ENCODE data around the gene PARD3B.

PARD3B gene

DNA sequence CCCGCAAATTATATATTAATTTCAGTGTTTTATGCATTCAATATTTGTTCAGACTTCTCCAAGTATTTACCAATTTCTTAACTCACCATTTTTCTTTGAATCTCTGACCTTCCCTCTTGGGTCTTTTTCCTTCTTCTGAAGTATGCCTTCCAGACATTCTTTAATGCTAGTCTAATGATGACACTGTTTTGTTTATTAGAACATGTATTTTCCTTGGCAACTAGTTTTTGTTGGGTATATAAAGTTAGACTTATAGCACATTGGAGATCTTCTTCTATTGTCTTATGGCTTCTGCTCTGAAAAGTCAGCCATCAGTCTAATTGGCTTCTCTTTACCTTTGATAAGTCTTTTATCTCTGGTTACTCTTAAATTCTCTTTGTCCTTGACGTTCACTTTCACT, 713.8 kb downstream of the PARD3B start:
- no peak overlapping the region for H3K27ac Mint-ChIP-seq
- H3K9me3 Mint-ChIP-seq: peaks cover 5 to 9% of the 10 kb centered on the region in 2 donors
- no peaks in the 10 kb centered on the region for H3K4me1 Mint-ChIP-seq
- no peak overlapping the region for H3K4me3 Mint-ChIP-seq
- DNase-seq (no peak), ATAC-seq (no peak)
- no peaks in the 10 kb centered on the region for H3K27me3 Mint-ChIP-seq

DNA sequence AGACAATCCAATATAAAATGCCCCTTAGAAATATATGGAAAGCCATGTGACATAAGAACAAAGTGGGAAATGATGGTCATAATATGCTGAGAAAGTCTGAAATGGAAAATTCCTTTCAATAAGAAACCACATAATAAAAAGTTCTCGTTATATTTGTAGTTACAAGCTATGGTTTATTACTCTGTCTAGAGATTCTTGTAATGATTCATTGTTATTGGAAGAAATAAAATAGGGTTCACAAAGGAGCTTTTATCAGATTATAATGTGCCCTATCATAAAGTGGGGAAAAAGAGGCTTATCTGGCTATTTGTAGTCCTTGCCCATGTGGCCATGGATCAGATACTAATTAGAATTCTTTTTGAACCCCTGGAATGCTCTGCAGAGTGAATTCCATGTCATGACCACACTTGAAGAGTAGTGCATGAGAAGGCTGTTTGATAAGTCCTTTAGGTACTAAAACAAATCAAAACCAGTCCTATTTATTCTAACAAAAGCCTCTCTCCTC, 716.3 kb downstream of the PARD3B start:
- H3K4me1 Mint-ChIP-seq: no peaks in the 10 kb centered on the region
- no peak overlapping the region for H3K27ac Mint-ChIP-seq
- DNase-seq (no peak), ATAC-seq (no peak)
- H3K4me3 Mint-ChIP-seq: no peak overlapping the region
- H3K27me3 Mint-ChIP-seq: no peaks in the 10 kb centered on the region
- H3K9me3 Mint-ChIP-seq: no peaks in the 10 kb centered on the region

DNA sequence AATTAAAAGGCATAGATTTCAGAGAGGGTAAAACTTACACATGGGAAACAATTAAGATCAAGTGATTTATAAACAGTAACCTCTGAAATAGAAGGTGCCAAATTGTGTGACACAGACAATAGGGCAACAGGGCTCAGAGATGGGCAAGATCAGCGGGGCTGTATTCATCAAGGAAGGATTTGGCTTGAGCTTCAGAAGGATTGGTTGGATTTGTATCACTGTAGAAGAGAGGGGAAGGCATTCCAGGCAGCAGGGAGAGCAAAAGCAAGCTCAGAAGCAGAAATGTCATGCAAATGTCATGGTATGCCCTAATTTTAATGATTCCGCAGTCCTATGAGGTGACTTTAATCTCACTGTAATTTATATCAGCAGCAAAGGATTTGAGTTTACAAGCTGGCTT, 722.0 kb downstream of the PARD3B start:
- H3K27me3 Mint-ChIP-seq: no peaks in the 10 kb centered on the region
- DNase-seq (no peak), ATAC-seq (no peak)
- H3K4me3 Mint-ChIP-seq: no peak overlapping the region
- H3K27ac Mint-ChIP-seq: no peak overlapping the region
- H3K4me1 Mint-ChIP-seq: no peaks in the 10 kb centered on the region
- no peaks in the 10 kb centered on the region for H3K9me3 Mint-ChIP-seq

DNA sequence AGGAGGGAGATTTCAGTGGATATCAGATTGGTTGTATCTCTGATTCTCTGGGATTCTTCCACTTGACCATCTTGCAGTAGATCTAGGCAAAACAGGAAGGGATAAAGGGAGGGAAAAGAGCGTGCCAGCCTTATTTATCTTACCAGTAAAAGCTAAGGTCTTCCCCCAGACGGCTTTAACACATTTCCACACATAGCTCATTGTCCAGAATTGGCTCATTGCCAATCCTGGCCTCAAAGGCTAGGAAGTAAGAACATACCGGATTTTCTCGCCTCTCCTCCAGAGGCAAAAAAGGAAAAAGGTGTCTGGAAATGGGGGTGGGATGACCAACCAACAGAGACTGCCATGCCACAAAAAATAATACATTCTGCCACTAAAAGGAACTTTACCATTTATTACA, 725.4 kb downstream of the PARD3B start:
- no peaks in the 10 kb centered on the region for H3K9me3 Mint-ChIP-seq
- ATAC-seq (no peak), DNase-seq (no peak)
- no peaks in the 10 kb centered on the region for H3K4me1 Mint-ChIP-seq
- H3K27me3 Mint-ChIP-seq: no peaks in the 10 kb centered on the region
- no peak overlapping the region for H3K4me3 Mint-ChIP-seq
- H3K27ac Mint-ChIP-seq: no peak overlapping the region

DNA sequence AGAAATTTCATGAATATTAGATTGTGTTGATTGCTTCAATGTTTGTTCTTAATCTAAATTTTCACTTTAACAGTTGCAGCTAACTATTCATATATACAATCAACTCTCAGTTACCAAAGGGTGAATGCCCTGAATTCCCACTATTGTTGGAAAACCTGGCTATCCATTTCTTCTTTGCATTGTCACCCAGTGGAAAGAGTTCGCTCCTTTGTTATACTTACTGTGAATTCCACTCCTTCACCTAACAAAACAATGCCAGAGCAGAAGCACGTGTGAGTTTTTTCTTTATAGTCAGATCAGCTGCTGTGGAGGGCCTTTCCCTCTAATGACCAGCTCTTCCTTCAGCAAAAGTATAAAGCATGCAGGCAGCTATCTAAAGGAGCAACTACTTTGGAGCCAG, 727.9 kb downstream of the PARD3B start:
- Mint-ChIP-seq H3K27me3 (no peaks in the 10 kb centered on the region), H3K4me3 (no peak overlapping the region), H3K9me3 (no peaks in the 10 kb centered on the region), H3K4me1 (no peaks in the 10 kb centered on the region), H3K27ac (no peak overlapping the region)
- DNase-seq: no peak
- no peak for ATAC-seq

DNA sequence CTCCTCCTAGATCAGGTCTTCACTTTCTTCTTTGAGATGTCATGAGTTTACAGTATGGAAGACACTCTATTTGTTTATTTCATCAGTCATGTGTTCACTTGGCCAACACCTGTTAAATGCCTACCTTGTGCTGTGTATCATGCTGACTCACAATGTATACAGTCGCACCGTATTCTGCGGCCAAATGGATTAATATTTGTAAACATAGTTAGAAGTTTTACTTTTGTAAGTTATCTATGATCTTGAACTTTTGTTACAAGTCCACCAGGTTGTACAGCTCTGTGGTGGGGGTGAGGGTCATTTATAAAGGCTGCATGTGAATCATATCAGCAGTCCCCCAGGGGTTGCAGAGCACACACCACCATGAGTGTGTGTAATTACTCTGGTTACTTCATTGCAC, 728.4 kb downstream of the PARD3B start:
- H3K27me3 Mint-ChIP-seq: no peaks in the 10 kb centered on the region
- H3K4me3 Mint-ChIP-seq: no peak overlapping the region
- DNase-seq: no peak
- no peak for ATAC-seq
- H3K4me1 Mint-ChIP-seq: no peaks in the 10 kb centered on the region
- no peaks in the 10 kb centered on the region for H3K9me3 Mint-ChIP-seq
- no peak overlapping the region for H3K27ac Mint-ChIP-seq

DNA sequence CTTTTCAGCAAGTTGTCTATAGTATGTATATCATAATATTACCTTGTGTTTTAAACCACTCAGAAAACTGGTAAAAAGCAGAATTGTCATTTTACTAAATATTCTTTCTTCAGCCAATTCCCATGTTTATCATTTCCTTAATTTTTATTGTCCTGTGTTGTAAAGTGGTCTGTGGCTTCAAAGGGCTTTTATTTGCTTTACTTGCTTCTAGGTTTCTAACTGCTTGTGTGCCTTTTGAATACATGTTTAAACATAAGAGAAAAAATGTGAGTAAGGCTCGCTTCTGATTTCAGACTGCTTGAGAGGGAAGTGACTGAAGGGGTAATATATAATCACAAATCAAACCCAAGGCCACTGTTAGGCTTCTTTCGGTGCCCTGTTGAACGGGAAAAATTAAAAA, 729.5 kb downstream of the PARD3B start:
- H3K4me1 Mint-ChIP-seq: no peaks in the 10 kb centered on the region
- H3K27me3 Mint-ChIP-seq: no peaks in the 10 kb centered on the region

DNA sequence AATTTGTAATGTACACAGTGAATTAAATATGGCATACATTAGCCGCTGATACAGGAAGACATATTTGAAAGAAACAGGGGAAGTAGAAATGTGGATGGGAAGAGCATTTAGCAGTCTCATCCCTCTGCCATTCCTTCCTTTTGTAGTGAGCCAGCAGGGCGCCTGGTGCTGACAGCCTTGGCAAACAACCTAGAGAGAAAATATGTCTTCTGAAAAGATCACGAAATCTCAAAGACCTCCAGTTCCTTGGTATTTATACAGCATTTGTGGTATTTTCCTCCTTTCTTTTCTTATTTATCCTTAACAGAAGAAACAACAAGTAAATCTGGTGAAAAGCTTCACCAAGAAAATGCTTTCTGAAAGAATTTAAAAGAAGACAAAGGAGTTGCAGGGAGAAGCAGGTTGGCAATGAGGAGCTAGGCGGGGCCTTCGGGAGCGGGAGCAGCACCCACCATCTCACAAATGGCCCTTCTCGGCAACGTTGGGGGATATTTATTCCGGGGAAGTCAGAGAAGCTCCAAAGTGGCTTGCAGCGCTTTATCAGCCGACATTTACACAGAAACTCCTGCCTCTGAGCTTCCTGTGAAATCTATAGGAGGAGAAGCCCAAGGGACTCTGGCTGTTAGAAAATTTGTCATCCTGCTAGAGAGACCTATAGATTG, 731.0 kb downstream of the PARD3B start:
- Mint-ChIP-seq H3K9me3 (no peaks in the 10 kb centered on the region), H3K4me3 (no peak overlapping the region), H3K27ac (no peak overlapping the region), H3K4me1 (no peaks in the 10 kb centered on the region), H3K27me3 (no peaks in the 10 kb centered on the region)
- ATAC-seq (no peak), DNase-seq (no peak)

More for the DNA sequence above, 729.5 kb downstream of the PARD3B start:
- ATAC-seq (no peak), DNase-seq (no peak)
- H3K9me3 Mint-ChIP-seq: no peaks in the 10 kb centered on the region
- H3K4me3 Mint-ChIP-seq: no peak overlapping the region
- no peak overlapping the region for H3K27ac Mint-ChIP-seq

DNA sequence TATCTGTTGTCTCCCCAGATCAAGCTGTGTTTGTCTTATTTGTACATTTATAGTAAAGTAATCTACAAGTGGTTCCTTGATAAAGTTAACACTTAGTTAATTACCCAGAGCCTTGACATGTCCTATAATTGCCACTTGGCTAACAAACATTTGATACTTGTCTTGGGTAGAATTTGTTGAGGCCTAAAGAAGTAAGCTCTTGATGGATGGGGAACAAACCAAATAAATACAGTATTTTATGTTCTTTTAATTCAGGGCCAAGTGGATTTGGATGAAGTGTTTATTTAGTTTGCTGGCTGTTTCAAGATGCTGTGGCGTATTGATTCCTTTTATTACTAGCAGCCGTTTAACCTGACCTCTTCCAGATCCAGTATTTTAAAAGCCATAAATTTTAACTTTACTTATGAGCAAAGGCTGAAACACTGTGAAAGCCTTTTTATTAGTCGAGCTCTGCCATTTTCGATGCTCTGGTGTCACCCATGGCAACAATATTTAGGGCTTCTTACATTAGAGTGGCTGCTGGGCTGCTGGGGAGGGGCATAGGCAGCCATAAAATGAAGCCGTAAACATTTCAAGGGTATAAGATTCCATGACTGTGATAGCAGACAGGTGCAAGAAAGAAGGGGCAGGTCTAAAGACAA, 735.4 kb downstream of the PARD3B start:
- Mint-ChIP-seq H3K4me3 (no peak overlapping the region), H3K27me3 (no peaks in the 10 kb centered on the region), H3K27ac (no peak overlapping the region), H3K4me1 (no peaks in the 10 kb centered on the region), H3K9me3 (no peaks in the 10 kb centered on the region)
- DNase-seq: no peak
- ATAC-seq: no peak

DNA sequence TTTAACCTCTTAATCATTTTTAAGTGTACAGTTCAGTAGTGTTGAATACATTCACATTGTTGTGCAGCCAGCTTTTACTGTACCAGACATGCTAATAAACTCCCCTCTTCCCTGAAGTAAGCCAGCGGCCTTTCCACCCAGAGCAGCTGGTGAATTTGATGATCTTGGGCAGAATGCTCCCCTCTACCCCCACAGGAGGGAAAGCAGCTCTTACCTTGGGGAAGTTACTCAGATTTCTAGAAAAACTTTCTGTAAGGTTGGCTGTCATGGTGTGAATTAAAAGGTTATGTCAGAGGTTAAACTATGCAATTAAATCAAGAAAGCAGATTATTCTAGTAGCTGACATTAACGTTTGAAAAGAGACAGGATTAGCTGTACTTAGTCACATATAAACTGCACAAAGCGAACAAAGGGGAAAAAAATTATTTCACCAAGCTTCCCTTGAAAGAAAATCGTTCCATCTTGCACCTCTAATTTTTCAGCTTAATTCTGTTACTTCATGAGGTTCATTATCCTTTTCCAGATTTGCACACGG, 738.5 kb downstream of the PARD3B start:
- H3K27me3 Mint-ChIP-seq: no peaks in the 10 kb centered on the region
- ATAC-seq: no peak
- no peak for DNase-seq
- peaks cover 0 to 6% of the 10 kb centered on the region in 2 donors for H3K9me3 Mint-ChIP-seq
- H3K4me3 Mint-ChIP-seq: no peak overlapping the region
- H3K4me1 Mint-ChIP-seq: no peaks in the 10 kb centered on the region
- H3K27ac Mint-ChIP-seq: no peak overlapping the region

DNA sequence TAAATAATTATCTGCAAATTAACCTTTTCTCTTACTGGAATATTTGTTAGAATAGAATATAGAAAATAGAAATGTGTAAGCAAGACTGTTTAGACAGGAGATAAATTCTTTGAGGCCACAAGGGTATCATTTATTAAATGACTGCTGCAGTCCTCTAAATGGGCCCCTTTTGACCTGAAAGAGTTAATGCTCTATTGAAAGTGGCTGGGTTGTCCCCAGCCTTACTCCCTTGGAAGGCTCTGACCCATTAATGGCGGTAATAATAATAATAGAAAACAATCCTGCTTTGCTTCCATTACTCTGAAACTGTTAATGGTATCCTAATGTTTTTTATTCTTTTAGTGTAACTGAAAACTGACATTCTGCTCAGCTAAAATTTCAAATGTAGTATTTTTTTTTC, 739.1 kb downstream of the PARD3B start:
- no peaks in the 10 kb centered on the region for H3K4me1 Mint-ChIP-seq
- peaks cover 0 to 7% of the 10 kb centered on the region in 2 donors for H3K9me3 Mint-ChIP-seq
- no peaks in the 10 kb centered on the region for H3K27me3 Mint-ChIP-seq
- no peak for ATAC-seq
- DNase-seq: no peak
- H3K27ac Mint-ChIP-seq: no peak overlapping the region
- H3K4me3 Mint-ChIP-seq: no peak overlapping the region

DNA sequence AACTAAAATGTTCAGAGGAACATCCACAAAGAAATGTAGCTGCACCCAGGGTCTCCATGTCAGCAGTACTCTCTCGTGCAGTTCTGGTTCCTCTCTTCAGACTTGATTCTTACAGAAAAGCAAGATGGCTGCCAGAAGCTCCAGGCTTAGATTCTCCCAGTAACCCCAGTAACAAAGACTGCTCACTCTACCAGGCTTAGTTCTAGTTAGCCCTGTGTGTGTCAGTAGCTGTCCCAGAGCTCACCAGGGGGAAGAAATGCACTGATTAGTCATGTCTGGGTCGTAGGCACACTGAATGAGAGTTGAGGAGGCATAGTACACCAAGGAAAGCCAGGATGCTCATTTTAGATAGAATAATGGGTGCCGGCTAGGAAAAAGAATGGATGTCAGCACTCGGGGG, 742.0 kb downstream of the PARD3B start:
- Mint-ChIP-seq H3K27ac (no peak overlapping the region), H3K4me1 (no peaks in the 10 kb centered on the region), H3K9me3 (peaks cover 0 to 7% of the 10 kb centered on the region in 2 donors), H3K27me3 (no peaks in the 10 kb centered on the region), H3K4me3 (no peak overlapping the region)
- DNase-seq (no peak), ATAC-seq (no peak)

DNA sequence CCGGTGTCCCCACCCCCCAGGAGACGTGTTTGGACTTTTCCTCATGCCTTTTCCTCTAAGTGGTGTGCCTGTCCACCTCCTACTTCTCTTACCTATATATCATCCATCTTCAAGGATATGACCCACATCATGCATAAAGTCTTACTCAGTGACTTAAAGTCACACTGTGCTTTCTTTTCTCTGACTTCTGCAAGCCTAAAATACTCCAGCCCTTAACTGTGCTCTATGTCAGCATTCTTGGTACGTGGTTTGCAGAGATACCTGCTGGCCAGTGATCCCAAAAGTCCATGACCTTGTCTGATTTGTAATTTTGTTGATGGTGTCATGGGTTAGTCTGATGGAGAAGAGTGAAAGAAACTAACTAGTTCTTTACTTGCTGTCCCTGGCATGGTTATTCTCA, 743.4 kb downstream of the PARD3B start:
- Mint-ChIP-seq H3K27me3 (no peaks in the 10 kb centered on the region), H3K27ac (no peak overlapping the region), H3K9me3 (peaks cover 0 to 7% of the 10 kb centered on the region in 2 donors), H3K4me1 (no peaks in the 10 kb centered on the region), H3K4me3 (no peak overlapping the region)
- no peak for DNase-seq
- ATAC-seq: no peak

DNA sequence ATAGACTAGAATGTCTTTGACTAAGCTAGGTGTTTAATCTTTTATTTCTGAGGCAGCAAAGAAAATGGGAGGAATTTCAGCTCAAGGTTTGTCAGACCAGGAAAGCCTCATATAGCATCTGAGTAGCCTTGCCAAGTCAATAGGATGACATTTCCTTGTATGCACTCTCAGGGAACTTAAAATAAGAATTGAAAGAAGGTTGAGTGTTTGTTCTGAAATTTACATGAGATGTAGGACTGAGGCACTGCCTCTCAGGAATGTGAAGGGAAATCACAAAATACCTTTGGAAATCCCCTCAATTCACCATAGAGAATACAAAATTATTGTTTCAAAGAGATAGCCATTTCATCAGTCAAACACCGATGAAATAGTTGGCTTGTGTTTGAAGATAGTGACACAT, 745.0 kb downstream of the PARD3B start:
- no peak for DNase-seq
- Mint-ChIP-seq H3K27me3 (no peaks in the 10 kb centered on the region), H3K4me3 (no peak overlapping the region), H3K9me3 (peaks cover 0 to 7% of the 10 kb centered on the region in 2 donors), H3K27ac (no peak overlapping the region), H3K4me1 (no peaks in the 10 kb centered on the region)
- no peak for ATAC-seq

DNA sequence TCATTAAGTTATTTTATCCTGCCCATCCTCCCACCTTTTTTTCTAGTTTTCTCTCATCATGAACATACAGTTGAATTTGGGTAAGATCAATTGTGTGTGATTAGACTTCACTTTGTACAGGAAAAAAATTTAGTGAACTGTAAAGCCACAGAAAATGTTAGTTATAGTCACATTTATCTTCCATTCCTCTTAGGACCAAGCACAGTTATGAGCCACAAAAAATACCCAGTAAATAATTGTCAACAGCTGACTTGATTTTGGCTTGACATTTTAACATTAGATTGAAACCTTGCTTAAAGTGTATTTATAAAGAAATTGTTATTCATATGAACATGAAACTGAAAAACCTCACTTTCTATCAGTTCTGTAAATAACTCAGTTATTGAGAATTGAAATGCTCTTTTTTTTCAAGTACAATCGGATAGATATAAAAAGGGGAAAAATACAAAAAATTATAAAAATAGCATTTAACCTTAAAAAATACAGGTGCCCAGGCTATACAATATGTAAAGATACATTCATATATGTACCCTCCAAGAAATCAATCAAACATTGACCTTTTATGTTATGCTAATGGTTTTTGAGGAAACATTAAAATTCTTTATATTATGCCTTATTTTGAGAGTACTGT, 747.5 kb downstream of the PARD3B start:
- Mint-ChIP-seq H3K4me1 (no peaks in the 10 kb centered on the region), H3K9me3 (peaks cover 0 to 7% of the 10 kb centered on the region in 2 donors), H3K4me3 (no peak overlapping the region), H3K27me3 (no peaks in the 10 kb centered on the region), H3K27ac (no peak overlapping the region)
- DNase-seq: no peak
- ATAC-seq: no peak

DNA sequence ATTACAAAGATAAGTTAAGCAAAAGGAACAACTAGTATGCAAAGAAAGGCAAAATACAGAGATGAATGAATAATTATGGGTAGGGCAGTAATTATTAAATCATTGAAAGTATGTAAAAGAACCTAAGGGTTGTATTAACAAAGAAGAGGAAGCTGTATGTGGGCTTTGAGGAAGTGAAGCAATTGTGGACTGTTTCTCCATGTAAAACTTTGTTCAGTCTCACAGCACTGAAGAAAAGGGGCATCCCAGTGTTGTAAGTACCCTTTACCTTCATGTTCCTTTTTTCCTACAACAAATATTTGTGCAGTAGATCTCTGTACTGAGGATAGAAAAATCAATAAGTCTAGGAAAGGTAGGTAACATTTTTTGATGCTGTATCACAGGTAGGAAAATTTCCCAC, 748.3 kb downstream of the PARD3B start:
- H3K4me3 Mint-ChIP-seq: no peak overlapping the region
- no peaks in the 10 kb centered on the region for H3K4me1 Mint-ChIP-seq
- peaks cover 0 to 4% of the 10 kb centered on the region in 2 donors for H3K9me3 Mint-ChIP-seq
- no peak overlapping the region for H3K27ac Mint-ChIP-seq
- ATAC-seq: no peak
- DNase-seq: no peak
- H3K27me3 Mint-ChIP-seq: no peaks in the 10 kb centered on the region
